Spleen (tissue), 11 donors: ENCODE measurements around the gene C14orf132. TPM values are rescaled to one million over a fixed set of nuclear protein-coding genes. Genes with fewer than 3 reads are reported as not detected.

Experiments
- DNase-seq: peaks from one replicate; pipeline ENCODE4 v3.0.0-alpha.2; 2020
- H3K27ac ChIP-seq, 8 donors: fragments of 200-600 bp; sonication (generic) in 7 of 8; 1 replicate in 4 of 8; 2 replicates in 4 of 8; pipeline versions ENCODE4 v1.5.0 to v1.8.0; 2016 to 2021; ENCODE audit warnings: inconsistent platforms in 4 of 8, mild to moderate bottlenecking in 4 of 8, moderate library complexity in 1 of 8
- H3K27me3 ChIP-seq, 7 donors: fragments of 200-600 bp; sonication (generic) in 6 of 7; replicated peaks in 1 of 7; 1 replicate in 4 of 7; 2 replicates in 3 of 7; pipeline versions ENCODE4 v1.5.0 to v1.8.0; 2016 to 2021; ENCODE audit warnings: inconsistent platforms in 3 of 7, mild to moderate bottlenecking in 1 of 7
- H3K36me3 ChIP-seq, 6 donors: fragments of 200-600 bp; sonication (generic) in 5 of 6; 1 replicate in 4 of 6; 2 replicates in 2 of 6; pipeline versions ENCODE4 v1.5.0 to v1.8.0; 2016 to 2021; ENCODE audit warnings: inconsistent platforms in 2 of 6
- H3K4me1 ChIP-seq, 6 donors: fragments of 200-600 bp; sonication (generic) in 5 of 6; 1 replicate in 3 of 6; 2 replicates in 3 of 6; pipeline versions ENCODE4 v1.5.0 to v1.8.0; 2016 to 2021; ENCODE audit warnings: inconsistent platforms in 3 of 6
- H3K4me3 ChIP-seq, 8 donors: fragments of 200-600 bp; sonication (generic) in 7 of 8; 1 replicate in 4 of 8; 2 replicates in 4 of 8; pipeline versions ENCODE4 v1.5.0 to v1.8.0; 2016 to 2021; ENCODE audit warnings: inconsistent platforms in 4 of 8, mild to moderate bottlenecking in 4 of 8, moderate library complexity in 2 of 8
- H3K9me3 ChIP-seq, 8 donors: fragments of 200-600 bp; sonication (generic) in 7 of 8; 1 replicate in 4 of 8; 2 replicates in 4 of 8; pipeline versions ENCODE4 v1.5.0 to v1.8.0; 2016 to 2021; ENCODE audit warnings: inconsistent platforms in 4 of 8
- POLR2A ChIP-seq, 3 donors: fragments of 450-650 bp; IDR thresholded peaks; one replicate each; pipeline ENCODE4 v1.5.1; 2017; ENCODE audit warnings: antibody characterized with exemption in 3 of 3, mild to moderate bottlenecking in 1 of 3
- POLR2AphosphoS5 ChIP-seq, 3 donors: sonication (generic); formaldehyde crosslinking; IDR thresholded peaks; one replicate each; pipeline ENCODE4 v1.5.1; 2017; ENCODE audit warnings: antibody characterized with exemption in 3 of 3
- WGBS, 5 donors: extraction: QIAGEN DNeasy Blood & Tissue Kit in 3 of 5; methylation state at CpG; one replicate each; pipeline versions ENCODE4 v1.1.5 to v1.1.7; 2013 to 2018; 5-methylcytosine and 5-hydroxymethylcytosine counted together
- intact Hi-C: fragments of 100-400 bp; cut with DNase I; formaldehyde crosslinking; loops from one replicate; pipeline ENCODE4 v1.15.0; 2023; ENCODE audit warnings: low total_unique reads
- polyA plus RNA-seq, 3 donors: library from polyadenylated mRNA; stranded (reverse); fragments of 200-250 nt; gene quantifications; one replicate each; pipeline ENCODE4 v1.2.1, GENCODE V29; 2013
- total RNA-seq, 7 donors: library from RNA; depleted of rRNA in 3 of 7; stranded (reverse); fragments of >200 nt in 3 of 7; fragmentation: NEBNext Ultra II Directional in 4 of 7; extraction: Animal tissue kit (Norgen Biotek cat#: 25700) in 4 of 7; gene quantifications; one replicate each; pipeline versions ENCODE4 v1.1.0 to v1.2.1, GENCODE V29; 2016 to 2021
- TF ChIP-seq, protein P1 (sequence below), 11 experiments: fragments of 200-600 bp in 7 of 11; fragments of 450-650 bp in 4 of 11; sonication (generic) in 4 of 11; IDR thresholded peaks in 8 of 11; conservative IDR thresholded peaks in 3 of 11; 1 replicate in 7 of 11; 2 replicates in 4 of 11; pipeline versions ENCODE4 v1.4.0 to v1.8.0; 2016 to 2021; ENCODE audit warnings: antibody characterized with exemption in 11 of 11, inconsistent platforms in 4 of 11, mild to moderate bottlenecking in 1 of 11
- donor health status: healthy with polysubstance abuse.
- donor health status: DM: no; HTN: no; CAD: no; lungs with moderate emphysema.
- donor health status: DM: no; HTN: no; CAD: no.
- donor health status: Bipolar disorder and iron deficiency.
- donor health status: healthy.
- donor health status: DM: no; HTN: no; CAD: no.
- donor health status: DM: yes; HTN: yes; CAD: no.

C14orf132 gene
- total and polyA plus RNA-seq, 10 donors: 1.8 to 16.4 (median 7.8) TPM

DNA sequence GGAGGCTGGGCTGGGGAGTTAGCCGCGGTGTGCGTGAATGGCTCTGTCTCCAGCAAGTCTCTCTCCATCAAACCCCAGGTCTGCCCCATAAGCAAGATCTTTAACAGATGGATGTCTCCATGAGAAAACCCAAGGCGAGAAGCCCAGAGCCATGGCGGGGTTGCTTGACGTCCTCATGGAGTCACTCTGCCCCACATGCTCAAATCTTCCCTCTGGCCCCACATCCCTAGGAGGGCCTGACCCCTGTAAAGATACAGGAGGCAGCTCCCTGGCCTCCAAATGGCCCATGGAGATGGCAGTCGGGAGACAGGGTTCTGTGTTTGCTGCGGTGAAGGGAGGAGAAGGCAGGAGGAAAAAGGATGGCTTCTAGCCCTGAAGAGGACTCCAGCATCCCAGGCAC lies 49.3 kb downstream of the C14orf132 start:
- 88 to 96% (median 92%) methylated on average over 8 of the region's 8 CpGs for WGBS, 5 donors
- Histone ChIP-seq H3K4me3 (no peak overlapping the region), H3K27ac (no peak overlapping the region), H3K27me3 (peaks cover 0 to 25% (median 0%) of the 10 kb centered on the region in 7 donors), H3K4me1 (peaks cover 0 to 8% (median 0%) of the 10 kb centered on the region in 6 donors), H3K36me3 (peaks cover 0 to 12% (median 0%) of the 10 kb centered on the region in 6 donors), H3K9me3 (no peaks in the 10 kb centered on the region)
- TF ChIP-seq POLR2AphosphoS5 (IDR thresholded peaks at IDR 0.05) (no peak), POLR2A (IDR thresholded peaks at IDR 0.05) (no peak)
- TF ChIP-seq, protein P1, sequence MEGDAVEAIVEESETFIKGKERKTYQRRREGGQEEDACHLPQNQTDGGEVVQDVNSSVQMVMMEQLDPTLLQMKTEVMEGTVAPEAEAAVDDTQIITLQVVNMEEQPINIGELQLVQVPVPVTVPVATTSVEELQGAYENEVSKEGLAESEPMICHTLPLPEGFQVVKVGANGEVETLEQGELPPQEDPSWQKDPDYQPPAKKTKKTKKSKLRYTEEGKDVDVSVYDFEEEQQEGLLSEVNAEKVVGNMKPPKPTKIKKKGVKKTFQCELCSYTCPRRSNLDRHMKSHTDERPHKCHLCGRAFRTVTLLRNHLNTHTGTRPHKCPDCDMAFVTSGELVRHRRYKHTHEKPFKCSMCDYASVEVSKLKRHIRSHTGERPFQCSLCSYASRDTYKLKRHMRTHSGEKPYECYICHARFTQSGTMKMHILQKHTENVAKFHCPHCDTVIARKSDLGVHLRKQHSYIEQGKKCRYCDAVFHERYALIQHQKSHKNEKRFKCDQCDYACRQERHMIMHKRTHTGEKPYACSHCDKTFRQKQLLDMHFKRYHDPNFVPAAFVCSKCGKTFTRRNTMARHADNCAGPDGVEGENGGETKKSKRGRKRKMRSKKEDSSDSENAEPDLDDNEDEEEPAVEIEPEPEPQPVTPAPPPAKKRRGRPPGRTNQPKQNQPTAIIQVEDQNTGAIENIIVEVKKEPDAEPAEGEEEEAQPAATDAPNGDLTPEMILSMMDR (IDR thresholded peaks at IDR 0.05 in 8 of 11, conservative IDR thresholded peaks at IDR 0.05 in 3 of 11): no peak
- intact Hi-C loops: no loop called here
- DNase-seq: peak; percentile 42

DNA sequence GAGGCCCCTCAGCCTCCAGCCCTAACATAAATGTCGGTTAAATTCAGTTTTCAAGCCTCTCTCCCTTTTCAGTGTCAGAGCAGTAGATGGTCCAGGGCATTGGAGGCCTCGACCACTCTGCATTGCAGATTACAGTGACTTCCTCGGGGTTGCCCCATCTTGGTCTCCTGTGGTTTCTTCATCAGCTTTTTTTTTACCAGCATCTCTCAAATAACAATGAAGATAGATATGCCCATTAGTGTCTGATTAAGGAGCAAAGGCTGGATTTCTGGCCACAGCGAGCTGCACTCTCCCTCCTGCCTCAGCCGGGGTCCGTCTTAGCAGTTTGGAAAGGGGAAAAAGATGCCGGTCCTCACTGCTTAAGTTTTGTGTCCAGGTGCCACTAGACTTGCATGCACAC lies 49.7 kb downstream of the C14orf132 start:
- WGBS, 5 donors: 85 to 92% (median 92%) methylated on average over 7 of the region's 7 CpGs
- Histone ChIP-seq H3K27me3 (peaks cover 0 to 25% (median 0%) of the 10 kb centered on the region in 7 donors), H3K36me3 (peaks cover 0 to 12% (median 0%) of the 10 kb centered on the region in 6 donors), H3K4me1 (peaks cover 0 to 8% (median 0%) of the 10 kb centered on the region in 6 donors), H3K4me3 (no peak overlapping the region), H3K27ac (no peak overlapping the region), H3K9me3 (no peaks in the 10 kb centered on the region)
- TF ChIP-seq POLR2A (IDR thresholded peaks at IDR 0.05): no peak
- no peak for TF ChIP-seq POLR2AphosphoS5 (IDR thresholded peaks at IDR 0.05)
- TF ChIP-seq, protein P1 (IDR thresholded peaks at IDR 0.05 in 8 of 11, conservative IDR thresholded peaks at IDR 0.05 in 3 of 11): no peak
- no peak for DNase-seq
- intact Hi-C loops: no loop called here

DNA sequence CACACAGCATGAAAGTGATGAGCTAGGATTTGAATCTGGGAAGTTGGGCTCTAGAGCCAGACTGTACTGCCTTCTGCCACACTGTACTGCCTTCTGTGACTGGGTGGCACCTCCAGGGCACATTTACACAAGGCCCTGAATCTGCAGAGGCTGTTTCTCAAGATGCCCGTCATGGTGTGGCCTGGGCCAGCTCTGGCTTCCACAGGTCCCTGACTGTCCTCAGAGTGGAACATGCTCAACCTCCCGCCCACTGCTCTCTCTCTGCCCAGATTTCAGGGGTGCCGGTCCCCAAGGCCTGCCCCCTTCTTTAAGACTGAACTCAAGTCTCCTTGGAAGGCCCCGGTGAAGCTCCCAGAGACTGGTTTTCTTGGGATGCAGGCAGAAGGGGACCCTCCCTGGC lies 50.2 kb downstream of the C14orf132 start:
- peaks cover 0 to 12% (median 0%) of the 10 kb centered on the region in 6 donors for H3K36me3 ChIP-seq
- TF ChIP-seq POLR2A (IDR thresholded peaks at IDR 0.05): no peak
- TF ChIP-seq, protein P1 (IDR thresholded peaks at IDR 0.05 in 8 of 11, conservative IDR thresholded peaks at IDR 0.05 in 3 of 11): no peak
- no peak for TF ChIP-seq POLR2AphosphoS5 (IDR thresholded peaks at IDR 0.05)
- peak overlapping the region in 3 of 8 donors; percentile 43 to 60 (median 50) for H3K27ac ChIP-seq
- WGBS, 5 donors: 88 to 94% (median 89%) methylated on average over 3 to 4 of the region's 4 CpGs
- peak; percentile 44 for DNase-seq
- intact Hi-C loops: no loop called here
- no peak overlapping the region for H3K4me3 ChIP-seq
- H3K9me3 ChIP-seq: no peaks in the 10 kb centered on the region
- H3K27me3 ChIP-seq: peaks cover 0 to 25% (median 0%) of the 10 kb centered on the region in 7 donors
- H3K4me1 ChIP-seq: peaks cover 0 to 8% (median 0%) of the 10 kb centered on the region in 6 donors

DNA sequence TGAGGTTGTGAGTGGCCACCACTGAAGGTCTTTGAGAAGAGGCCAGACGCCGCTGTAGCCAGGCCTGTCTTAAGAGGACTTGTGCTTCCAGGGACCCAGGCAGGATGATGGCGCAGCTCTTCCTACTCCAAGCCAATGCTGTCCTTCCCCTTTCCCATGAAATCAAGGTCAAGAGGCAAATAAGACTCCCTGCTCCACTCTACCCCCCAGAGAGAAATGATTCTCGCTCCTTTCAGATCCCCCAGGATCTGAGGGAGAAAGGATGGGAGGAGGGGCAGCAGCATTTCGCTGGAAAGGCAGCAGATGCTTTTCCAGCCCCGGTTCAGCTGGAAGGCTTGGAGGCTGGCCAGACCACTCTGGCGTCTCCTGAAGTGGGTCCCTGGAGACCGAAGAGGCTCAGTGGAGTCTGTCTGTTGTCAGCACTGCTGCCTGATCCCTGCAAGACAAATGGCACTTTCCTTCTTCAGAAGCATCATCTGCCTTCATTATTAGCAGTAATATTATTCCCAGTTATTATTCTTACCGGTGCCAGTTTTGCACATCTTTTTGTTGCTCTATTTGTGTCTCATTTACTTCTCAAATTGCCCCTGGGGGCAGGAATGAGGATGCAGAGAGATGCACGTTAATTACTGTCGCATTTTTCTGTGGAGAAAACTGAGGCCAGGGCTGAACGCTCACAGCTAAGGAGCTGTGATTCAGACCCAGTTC lies 51.4 kb downstream of the C14orf132 start:
- no peaks in the 10 kb centered on the region for H3K9me3 ChIP-seq
- intact Hi-C loops: no loop called here

More for the DNA sequence above, 51.4 kb downstream of the C14orf132 start:
- peaks cover 0 to 31% (median 0%) of the 10 kb centered on the region in 7 donors for H3K27me3 ChIP-seq
- TF ChIP-seq POLR2A (IDR thresholded peaks at IDR 0.05) (no peak), POLR2AphosphoS5 (IDR thresholded peaks at IDR 0.05) (peak; percentile 20 to 62 (median 31))
- TF ChIP-seq, protein P1 (IDR thresholded peaks at IDR 0.05 in 8 of 11, conservative IDR thresholded peaks at IDR 0.05 in 3 of 11): no peak
- DNase-seq: peak; percentile 72
- WGBS, 5 donors: 47 to 61% (median 57%) methylated on average over 12 of the region's 12 CpGs
- no peak overlapping the region for H3K4me3 ChIP-seq
- peaks cover 0 to 12% (median 0%) of the 10 kb centered on the region in 6 donors for H3K36me3 ChIP-seq
- H3K27ac ChIP-seq: peak overlapping the region in 3 of 8 donors; percentile 43 to 60 (median 50)
- H3K4me1 ChIP-seq: peaks cover 0 to 16% (median 0%) of the 10 kb centered on the region in 6 donors
